HG02884 (cell line): ENCODE data around the gene MEX3A.
"Not testable (repeated sequence)": the region's sequence is repeated elsewhere in the genome, so short reads cannot be mapped to it uniquely, and the experiment has no call there.

Experiments used
- ATAC-seq: cut with Tn5 transposase; IDR thresholded peaks from one replicate; pipeline ENCODE4 v1.9.1; 2021; ENCODE audit warnings: mild to moderate bottlenecking, moderate library complexity; ENCODE audit not compliant: unreplicated experiment

The MEX3A gene

DNA sequence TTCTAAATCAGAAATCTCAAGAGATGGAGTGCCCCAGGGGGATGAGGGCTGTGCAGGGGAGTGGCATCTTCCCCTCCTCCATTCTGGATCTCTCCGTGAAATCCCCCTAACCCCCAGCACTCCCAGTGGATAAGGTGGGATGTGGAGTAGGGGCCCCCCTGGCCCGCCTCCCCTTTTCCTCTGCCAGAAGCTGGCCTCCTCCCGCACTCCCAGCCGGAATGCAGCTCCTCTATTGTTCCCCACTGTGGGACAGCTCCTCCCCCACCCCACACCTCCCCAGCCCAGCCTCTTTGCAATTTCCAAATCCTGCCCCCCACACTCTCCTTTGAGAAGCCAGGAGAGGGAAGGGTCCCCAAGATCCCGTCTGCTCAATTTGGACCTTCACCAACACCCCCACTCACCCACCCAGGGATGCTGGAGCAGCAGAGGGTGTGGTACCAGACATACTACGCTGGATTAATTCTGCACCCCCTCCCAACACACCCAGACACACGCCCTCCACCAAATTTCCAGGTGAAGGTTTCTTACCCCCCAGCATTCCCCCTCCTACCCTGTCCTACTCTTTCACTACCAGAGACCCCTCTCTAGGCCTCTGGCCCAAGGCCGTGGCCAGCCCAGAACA is 1.9 kb downstream of the MEX3A start:
- no peak for ATAC-seq

DNA sequence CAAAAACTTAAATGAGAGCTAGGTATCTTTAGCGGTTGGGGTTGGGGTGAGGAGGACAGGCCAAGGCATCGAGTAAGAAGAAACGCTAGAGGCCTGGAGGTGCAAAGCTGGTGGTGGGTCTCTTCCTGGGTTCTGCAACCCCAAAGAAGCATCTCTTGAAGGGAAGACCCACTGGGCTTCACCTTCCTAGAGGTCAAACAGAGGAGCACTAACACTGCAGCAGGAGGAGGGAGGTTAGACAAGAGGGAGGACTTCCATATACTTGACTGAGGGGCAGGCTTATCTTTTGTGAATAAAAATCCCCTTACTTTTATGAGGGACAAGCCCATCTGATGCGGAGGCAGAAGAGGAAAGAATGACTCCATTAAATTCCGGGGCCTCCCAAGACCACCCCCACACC is 2.5 kb downstream of the MEX3A start:
- ATAC-seq = no peak

DNA sequence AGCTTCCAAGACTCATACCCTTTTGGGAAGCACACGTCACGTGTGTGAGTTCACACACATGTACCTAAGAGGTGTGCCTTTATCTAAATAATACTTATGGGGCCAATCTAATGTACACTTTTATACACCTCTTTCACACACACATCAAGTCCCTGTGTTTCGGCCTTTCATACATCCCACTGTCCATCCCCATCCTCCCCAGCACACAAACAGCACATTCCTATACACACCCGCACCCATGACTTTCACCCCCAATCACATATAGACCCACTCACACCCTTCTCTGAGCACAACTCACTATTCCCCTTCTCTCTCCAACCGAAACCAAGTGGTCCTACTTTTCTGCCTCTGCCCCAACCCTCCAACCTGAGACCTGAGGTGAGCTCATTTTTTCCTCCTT is 3.5 kb downstream of the MEX3A start:
- no peak for ATAC-seq

DNA sequence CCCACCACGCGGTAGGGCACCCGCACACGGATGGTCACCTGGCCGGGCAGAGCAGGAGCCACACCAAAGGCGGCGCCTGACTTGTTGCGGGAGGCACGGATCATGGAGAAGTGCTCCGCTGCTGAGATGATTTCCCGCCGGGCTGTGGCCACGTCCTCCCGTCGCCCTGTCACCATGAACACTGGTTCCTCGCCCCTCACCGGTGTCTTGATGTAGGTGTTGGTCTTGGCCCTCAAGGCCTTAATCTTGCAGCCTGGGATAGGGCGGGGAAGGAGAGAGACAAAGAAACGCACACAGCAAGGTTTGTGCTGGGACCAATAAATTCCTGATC is 4.9 kb downstream of the MEX3A start:
- ATAC-seq = no peak

DNA sequence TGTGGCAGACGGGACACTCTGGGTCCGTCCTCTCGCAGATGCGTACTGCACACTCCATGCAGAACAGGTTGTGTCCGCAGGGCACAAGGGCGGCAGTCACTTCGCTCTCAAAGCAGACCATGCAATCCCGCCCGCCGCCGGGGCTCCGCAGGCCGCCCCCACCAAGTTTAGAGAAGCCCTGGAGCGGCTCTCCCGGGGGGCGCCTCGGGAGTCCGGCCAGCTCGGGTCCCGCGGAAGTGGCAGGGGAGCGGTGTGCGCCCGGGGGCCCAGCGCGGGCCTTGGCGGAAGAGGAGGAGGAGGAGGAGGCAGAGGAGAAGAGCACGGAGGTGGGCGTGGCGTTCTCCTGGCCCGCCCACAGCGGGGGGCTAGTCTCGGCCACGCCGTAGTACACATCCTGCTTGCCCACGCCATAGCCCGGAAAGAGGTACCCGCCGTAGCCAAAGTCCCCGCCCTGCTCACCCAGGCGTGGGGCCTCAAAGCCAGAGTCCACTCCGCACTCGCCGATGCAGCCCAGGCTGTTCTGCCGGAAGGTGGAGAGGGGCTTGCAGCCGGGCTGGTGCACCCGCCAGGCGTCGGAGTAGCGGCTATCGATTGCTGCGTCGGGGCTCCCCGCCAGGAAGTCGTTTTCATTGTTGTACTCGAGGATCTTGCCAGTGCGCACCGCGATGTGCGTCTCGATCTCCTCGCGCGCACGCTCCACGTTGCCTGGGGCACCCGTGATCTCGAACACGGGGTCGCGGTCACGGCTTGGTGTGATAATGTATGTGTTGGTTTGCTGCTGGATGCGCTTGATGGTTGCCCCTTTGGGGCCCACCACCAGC is 5.4 kb downstream of the MEX3A start:
- ATAC-seq = no peak

- no peak for ATAC-seq
Measured at GRCh38 chr1:156075775-156076204, 6.5 kb downstream of the MEX3A start.

- no peak for ATAC-seq
Measured at GRCh38 chr1:156075162-156075561, 7.1 kb downstream of the MEX3A start.

DNA sequence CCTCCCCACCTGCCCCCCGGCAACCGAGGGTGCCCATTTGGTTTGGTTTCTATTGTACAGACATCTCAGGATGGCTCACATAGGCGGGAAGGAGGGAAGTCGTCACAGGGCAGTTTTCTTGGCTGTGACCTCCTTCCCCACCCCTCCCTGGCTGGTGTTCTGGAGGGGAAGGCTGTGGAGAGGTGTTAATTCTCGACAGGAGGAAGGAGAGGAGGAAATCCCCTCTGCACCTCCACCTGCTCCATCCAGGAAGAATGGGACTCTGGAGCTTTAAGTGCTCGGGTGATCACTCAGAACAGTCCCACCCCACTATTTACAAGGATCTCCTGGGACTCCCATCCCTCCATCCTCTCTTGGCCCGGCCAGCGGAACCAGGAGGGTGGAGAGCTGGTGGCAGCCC is 7.6 kb downstream of the MEX3A start:
- no peak for ATAC-seq

DNA sequence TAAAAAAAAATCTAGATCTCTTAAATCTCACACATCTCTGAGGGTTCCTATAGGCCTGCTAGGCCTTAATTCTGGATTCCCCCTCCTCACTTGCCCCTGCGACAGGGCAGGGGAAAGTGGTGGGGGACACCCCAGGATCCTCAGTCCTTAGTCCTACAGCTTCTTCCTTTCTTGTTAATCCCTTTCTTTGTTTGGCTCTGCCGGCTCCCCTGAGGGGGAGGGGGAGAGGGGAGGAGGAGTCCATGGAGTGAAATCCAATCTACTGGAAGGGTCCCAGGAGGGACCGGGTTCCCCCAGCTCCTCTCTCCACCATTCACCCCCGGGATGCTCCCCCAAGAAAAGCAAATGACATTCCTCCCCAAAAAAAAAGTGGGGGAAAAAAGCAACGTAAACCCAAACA is 8.5 kb downstream of the MEX3A start:
- no peak for ATAC-seq

- ATAC-seq = no peak
Measured at GRCh38 chr1:156073110-156073687, 9.1 kb downstream of the MEX3A start.

DNA sequence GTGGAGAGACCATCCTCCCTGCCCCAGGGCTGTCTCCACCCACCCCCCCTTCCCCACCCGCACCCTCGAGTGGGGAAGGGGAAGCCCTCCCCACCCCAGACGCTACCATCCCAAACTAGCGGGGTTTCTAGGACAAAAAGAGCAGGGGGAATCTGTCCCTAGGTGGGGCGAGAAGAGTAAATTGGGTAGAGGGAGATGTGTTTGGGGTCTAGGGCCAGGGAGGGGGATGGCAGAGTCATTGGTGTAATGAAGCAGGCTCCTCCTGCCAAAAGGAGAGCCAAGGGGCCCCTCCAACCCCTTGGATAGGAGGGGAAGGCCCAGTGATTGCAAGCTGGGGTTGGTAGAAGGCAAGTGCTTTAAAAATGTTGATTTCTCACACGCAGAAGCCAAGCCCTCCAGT is 10.0 kb downstream of the MEX3A start:
- ATAC-seq = no peak

GRCh38 chr1:156071332-156071816 is 10.9 kb downstream of the MEX3A start:
- ATAC-seq = not testable (repeated sequence)

- ATAC-seq = no peak
Measured at GRCh38 chr1:156070548-156070947, 11.7 kb downstream of the MEX3A start.

DNA sequence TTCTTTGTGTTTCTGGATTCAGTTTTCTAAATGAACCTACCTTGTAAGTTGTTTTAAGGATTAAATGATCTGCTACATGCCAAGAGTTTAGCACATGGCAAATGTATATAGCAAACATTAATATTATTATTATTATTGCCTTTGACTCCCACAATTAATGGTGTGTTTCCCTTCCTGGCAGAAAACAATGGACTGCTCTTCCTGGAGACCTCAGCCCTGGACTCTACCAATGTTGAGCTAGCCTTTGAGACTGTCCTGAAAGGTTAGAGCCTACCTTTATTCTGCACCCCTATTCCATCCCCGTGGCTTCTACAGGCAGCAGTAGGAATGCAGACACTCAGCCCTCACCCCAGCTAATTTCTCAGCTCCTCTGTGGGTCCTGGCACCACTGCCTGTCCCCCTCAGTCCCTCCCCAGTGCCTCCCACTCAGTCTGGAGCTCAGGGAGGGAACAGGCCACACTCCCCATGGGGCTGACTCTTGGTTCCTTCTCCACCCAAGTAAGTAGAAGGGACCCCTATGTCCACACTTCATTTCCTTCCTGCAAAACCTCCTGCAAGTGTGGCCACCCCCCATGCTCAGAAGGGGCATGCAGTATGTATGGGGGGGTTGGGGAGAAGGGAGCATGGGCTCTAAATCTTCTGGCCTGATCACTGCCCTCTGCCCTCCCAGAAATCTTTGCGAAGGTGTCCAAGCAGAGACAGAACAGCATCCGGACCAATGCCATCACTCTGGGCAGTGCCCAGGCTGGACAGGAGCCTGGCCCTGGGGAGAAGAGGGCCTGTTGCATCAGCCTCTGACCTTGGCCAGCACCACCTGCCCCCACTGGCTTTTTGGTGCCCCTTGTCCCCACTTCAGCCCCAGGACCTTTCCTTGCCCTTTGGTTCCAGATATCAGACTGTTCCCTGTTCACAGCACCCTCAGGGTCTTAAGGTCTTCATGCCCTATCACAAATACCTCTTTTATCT is 12.5 kb downstream of the MEX3A start:
- no peak for ATAC-seq

DNA sequence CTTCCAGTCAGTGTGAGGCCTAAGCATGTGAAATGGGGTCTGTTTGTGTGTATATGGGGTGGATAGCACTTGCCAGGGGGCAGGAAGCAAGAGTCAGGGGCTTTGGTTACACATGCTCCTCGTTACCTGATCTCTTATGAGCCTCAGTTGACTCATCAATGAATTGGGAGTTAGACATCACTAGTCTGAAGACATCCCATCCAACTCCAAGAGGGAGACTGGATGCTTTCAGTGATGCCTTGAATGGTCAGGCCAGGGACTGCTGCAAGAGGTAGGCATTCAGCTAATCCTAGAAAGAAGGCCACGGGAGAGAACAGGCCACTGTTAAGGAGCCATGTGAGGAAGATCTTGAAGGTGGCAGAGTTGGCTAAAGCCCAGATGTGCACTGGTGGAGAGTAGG is 15.0 kb downstream of the MEX3A start:
- no peak for ATAC-seq

DNA sequence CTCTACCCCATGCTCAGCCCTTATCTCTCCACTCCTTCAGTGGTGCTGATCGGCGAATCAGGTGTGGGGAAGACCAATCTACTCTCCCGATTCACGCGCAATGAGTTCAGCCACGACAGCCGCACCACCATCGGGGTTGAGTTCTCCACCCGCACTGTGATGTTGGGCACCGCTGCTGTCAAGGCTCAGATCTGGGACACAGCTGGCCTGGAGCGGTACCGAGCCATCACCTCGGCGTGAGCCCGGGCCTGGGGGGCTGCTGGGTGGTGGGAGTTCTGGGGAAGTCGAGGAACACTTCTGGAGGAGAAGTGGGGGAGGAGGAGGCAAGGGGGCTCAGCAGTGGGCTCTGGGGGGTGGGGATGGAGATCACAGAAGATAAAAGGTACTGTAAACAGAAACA is 16.4 kb downstream of the MEX3A start:
- ATAC-seq = no peak

DNA sequence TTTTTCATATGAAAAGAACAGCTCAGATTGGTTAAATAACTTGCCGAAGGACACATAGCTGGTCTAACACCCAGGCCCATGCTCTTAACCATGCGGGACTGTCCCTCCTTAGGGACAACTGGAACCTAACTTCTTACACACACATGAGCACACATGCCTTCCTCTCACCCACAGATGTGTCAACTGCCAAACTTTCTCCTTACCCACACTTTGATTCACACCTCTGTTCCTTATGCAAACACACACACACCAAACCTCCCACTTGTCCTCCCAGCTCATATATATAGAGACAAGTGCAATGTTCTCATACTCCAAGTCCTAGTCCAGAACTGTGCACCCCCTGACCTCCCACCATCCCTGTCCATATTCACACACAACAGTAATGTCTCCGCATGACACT is 17.1 kb downstream of the MEX3A start:
- ATAC-seq = no peak

DNA sequence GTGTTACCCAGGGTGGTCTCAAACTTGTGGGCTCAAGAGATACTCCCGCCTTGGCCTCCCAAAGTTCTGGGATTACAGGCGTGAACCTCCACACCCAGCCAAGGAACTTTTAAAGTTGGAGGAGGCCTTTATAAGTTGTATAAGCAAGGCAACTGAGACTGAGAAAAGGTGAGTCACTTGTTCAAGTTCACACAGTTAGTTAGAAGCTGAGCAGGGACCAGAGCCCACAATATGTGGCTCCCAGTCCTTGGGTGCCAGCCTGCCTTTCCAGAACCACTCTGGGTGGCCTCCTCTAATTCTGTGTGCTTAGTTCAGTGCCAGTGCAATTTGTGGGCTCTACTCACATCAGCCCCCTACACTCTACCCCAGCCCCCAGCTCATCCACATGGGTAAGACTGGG is 17.6 kb downstream of the MEX3A start:
- ATAC-seq = no peak

GRCh38 chr1:156063997-156064285 is 18.3 kb downstream of the MEX3A start:
- ATAC-seq = no peak

- no peak for ATAC-seq
Measured at GRCh38 chr1:156062189-156062588, 20.1 kb downstream of the MEX3A start.

- no peak for ATAC-seq
Measured at GRCh38 chr1:156060937-156061636, 21.2 kb downstream of the MEX3A start, which contains the start of gene RAB25. Gene RAB25, plus strand, starts transcription at chr1:156061160. Its CDS starts 241 bp downstream, at chr1:156061401.
